AG09309 (cell line): Measurements from ENCODE around the gene KRT82.

ENCODE experiments used
- DNase-seq: peaks from one replicate; pipeline ENCODE4 v3.0.0-alpha.2; 2010; ENCODE audit warnings: low read depth
- H3K4me3 ChIP-seq: 2 replicates; pipeline ENCODE4 v1.5.1; 2011; ENCODE audit warnings: mild to moderate bottlenecking, low read depth, low read length, moderate library complexity; ENCODE audit not compliant: control insufficient read depth
- TF ChIP-seq, protein P1 (sequence below): IDR thresholded peaks from 2 replicates; pipeline ENCODE4 v1.5.1; 2011; ENCODE audit warnings: mild to moderate bottlenecking, low read depth, low read length, inconsistent platforms; ENCODE audit not compliant: insufficient read depth, control insufficient read depth; ENCODE audit errors: missing control alignments

The KRT82 gene

DNA sequence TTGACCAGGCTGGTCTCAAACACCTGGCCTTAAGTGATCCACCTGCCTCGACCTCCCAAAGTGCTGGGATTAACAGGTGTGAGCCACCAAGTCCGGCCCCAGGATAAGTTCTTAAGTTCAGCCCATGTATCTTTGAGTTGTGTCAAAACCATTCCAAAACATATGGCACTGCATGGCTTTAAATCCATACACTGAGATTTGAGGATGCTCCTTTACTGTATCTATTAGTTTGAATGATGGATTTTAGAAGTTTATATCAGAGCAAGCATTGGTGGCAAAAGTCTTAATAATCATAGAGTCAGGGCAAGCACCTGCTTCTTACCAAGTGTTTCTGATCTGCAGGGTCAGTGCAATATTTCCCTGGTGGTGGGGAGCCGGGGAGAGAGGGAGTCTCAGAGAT lies 39.7 kb upstream of the KRT82 start:
- DNase-seq = no peak
- no peak overlapping the region for H3K4me3 ChIP-seq
- TF ChIP-seq, protein P1, sequence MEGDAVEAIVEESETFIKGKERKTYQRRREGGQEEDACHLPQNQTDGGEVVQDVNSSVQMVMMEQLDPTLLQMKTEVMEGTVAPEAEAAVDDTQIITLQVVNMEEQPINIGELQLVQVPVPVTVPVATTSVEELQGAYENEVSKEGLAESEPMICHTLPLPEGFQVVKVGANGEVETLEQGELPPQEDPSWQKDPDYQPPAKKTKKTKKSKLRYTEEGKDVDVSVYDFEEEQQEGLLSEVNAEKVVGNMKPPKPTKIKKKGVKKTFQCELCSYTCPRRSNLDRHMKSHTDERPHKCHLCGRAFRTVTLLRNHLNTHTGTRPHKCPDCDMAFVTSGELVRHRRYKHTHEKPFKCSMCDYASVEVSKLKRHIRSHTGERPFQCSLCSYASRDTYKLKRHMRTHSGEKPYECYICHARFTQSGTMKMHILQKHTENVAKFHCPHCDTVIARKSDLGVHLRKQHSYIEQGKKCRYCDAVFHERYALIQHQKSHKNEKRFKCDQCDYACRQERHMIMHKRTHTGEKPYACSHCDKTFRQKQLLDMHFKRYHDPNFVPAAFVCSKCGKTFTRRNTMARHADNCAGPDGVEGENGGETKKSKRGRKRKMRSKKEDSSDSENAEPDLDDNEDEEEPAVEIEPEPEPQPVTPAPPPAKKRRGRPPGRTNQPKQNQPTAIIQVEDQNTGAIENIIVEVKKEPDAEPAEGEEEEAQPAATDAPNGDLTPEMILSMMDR = no peak

DNA sequence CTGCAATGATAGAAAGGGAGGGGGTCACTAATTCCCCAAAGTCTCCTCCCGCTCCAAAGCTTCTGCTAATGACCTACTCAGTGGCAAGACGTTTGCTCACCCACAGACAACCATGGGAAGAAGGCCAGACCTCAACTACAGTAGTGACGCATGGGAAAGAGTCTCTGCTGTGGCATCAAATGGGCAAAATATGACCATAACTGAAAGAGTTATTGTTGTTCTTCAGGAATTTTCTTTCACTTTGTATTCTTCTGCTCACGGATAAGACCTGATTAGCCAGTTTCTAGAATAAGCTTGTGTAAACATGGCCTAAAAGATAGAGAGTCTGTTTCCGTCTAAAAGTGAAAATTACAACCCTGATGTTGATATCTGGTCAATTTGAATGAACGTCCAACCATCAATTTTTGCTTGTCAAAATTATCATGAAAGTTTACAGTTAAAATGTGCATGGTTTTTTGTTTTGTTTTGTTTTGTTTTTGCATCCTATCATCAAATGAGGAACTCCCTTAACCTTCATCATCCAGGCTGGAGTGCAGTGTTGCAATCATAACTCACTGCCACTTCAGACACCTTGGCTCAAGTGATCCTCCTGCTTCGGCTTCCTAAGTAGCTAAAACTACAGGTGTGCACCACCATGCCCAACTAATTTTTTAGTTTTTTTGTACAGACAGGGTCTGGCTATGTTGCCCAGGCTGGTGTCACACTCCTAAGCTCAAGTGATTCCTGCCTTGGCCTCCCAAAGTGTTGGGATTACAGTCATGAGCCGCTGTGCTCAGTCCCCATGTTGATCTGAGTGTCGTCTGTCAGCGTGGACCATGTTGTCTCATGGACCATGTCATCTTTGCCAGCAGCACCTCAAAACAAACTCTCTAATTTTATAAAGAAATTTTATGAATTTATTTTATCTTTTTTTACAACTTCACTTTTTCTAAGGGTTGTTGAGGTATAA lies 38.8 kb upstream of the KRT82 start:
- TF ChIP-seq, protein P1 = no peak
- H3K4me3 ChIP-seq = no peak overlapping the region
- DNase-seq = no peak

DNA sequence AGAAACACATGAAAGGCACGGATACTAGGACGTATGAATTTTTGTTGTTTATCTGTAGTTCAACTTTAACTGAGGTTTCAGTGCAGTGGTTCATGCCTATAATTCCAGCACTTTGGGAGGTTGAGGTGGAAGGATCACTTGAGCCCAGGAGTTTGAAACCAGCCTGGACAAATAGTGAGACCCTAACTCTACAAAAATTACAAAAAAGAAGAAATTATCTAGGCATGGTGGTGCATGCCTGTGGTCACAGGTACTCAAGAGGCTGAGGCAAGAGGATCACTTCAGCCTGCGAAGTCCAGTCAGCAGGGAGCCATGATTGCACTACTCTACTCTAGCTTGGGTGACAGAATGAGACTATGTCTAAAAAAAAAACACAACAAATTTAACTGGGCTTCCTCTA lies 37.8 kb upstream of the KRT82 start:
- TF ChIP-seq, protein P1 = no peak
- H3K4me3 ChIP-seq = no peak overlapping the region
- no peak for DNase-seq

DNA sequence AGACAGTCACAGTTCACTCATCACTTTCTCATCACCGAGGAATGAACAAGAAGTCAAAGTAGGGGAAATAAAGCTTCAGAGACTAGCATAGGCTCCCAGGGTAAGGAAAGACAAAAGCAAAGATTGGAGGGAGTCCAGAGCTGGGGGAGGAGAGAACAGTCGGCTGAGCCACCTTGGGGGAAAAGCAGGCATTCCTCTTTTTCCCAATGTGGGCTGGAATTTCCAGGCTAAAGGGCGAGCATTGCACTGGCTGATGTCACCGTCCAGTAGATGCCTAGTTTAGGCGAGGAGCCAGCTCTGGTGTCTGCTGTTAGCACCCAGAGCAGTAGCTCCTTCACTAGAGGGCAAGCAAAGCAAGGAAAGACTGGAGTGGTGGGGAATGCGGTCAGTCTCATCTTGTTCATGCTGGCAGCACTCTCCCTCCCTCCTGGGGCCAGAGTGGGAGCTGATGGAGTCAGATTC lies 36.5 kb upstream of the KRT82 start:
- peak; percentile 59 for DNase-seq
- TF ChIP-seq, protein P1 = peak; percentile 32
- H3K4me3 ChIP-seq = no peak overlapping the region

DNA sequence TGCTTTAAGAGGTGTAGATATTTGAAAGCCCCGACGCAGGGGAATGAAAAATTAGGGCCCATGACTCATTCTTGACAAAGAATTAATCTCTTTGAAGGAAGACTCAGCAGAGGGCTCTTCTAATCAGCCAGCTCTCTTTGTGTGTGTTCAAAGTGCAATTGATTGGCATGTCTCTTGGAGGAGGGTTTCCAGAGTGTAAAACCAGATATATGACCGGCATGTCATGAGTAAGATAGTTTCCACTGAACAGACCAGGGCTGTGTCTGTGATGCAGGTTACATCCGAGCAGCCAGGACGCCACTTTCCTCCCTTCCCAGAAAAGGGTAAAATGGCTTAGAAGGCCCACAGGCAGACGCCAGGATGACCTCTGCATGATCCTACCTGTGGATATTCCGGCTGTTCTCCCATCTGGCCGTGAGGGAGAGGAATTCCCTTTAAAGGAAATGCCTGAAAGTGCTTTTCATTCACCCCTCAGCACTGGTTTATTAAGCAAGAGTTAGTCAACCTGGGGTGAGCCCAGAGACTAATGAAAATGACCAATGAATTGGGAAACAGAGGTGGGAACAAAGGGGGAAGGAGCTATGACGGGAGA lies 35.3 kb upstream of the KRT82 start:
- DNase-seq = no peak

DNA sequence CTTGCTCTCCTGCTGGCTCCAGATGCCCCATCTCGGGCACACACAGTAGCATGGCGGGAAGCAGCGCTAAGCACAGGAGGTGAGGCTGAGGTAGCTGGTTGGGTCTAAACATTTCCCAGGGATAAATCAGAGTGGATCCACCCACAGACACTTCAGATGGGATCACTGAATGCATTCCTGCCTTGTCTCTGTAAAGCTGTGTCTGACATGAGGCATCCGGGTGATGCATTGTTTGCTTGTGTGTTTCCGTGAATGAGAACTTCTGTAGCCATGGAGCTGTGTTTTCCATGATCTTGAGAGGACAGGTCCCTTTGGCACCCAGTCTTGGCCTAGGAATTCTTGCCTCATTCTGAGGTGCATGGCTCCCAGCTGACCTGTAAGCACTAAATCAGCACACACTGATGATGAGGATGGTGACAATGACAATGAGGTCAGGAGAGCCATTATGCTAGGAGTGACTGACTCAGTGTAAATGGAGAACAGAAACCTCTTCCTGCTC lies 34.7 kb upstream of the KRT82 start:
- H3K4me3 ChIP-seq = no peak overlapping the region
- TF ChIP-seq, protein P1 = no peak
- DNase-seq = no peak

More for the DNA sequence above, 35.3 kb upstream of the KRT82 start:
- TF ChIP-seq, protein P1 = no peak
- H3K4me3 ChIP-seq = no peak overlapping the region
